ENCODE measurements around the gene CAPZB.

- TF ChIP-seq POLR2AphosphoS5 (IDR thresholded peaks at IDR 0.05; ENCODE audit: low read depth, low read length) (no peak), POLR2A (IDR thresholded peaks at IDR 0.05; ENCODE audit: low read depth, low read length) (no peak), TAF1 (IDR thresholded peaks at IDR 0.05; ENCODE audit: low read depth, low read length) (no peak), PAX5 (IDR thresholded peaks at IDR 0.05; ENCODE audit: insufficient read depth, low read length, severe bottlenecking) (no peak), POU2F2 (IDR thresholded peaks at IDR 0.05; ENCODE audit: low read depth, low read length) (no peak)
These were observed 161.2 kb downstream of the CAPZB start for GRCh38 chr1:19323987-19324664.
